B cell (primary cell): ENCODE data around the gene CAPZA2. TPM values are rescaled to one million over a fixed set of nuclear protein-coding genes. Genes with fewer than 3 reads are reported as not detected.

ENCODE experiments used
- ATAC-seq: fragments of 200-7000 bp; cut with Tn5 transposase; one replicate; pipeline ENCODE4 v1.10.0; 2021; ENCODE audit warnings: low read depth, mild to moderate bottlenecking, moderate number of reproducible peaks, moderate library complexity
- CTCF ChIA-PET: fragments of 350-600 bp; sonication (Branson Sonifier 250); formaldehyde crosslinking; loops from one replicate; lab custom pipeline; 2021; ENCODE audit warnings: antibody characterized with exemption, inconsistent platforms; lab: Charles Lee
- POLR2A ChIA-PET: fragments of 350-600 bp; sonication (Branson Sonifier 250); formaldehyde crosslinking; loops from one replicate; lab custom pipeline; 2021; ENCODE audit warnings: antibody characterized with exemption; lab: Charles Lee
- DNase-seq: peaks from one replicate; pipeline ENCODE4 v3.0.0; 2013
- H2AFZ ChIP-seq: 2 replicates; pipeline ENCODE4 v1.6.1; 2012; ENCODE audit warnings: mild to moderate bottlenecking, low read depth, low read length; ENCODE audit not compliant: insufficient read depth, poor library complexity, severe bottlenecking
- H3K27ac ChIP-seq, 2 donors: 1 replicate in 1 of 2; 2 replicates in 1 of 2; pipeline ENCODE4 v1.5.1; 2012 to 2013; ENCODE audit warnings: low read length in 2 of 2, mild to moderate bottlenecking in 2 of 2, moderate library complexity in 1 of 2
- H3K27me3 ChIP-seq, 4 experiments: fragments of 200-600 bp in 1 of 4; sonication (generic) in 1 of 4; replicated peaks in 1 of 4; 1 replicate in 2 of 4; 2 replicates in 2 of 4; pipeline versions ENCODE4 v1.6.1 to v1.7.0; 2013 to 2016; ENCODE audit warnings: low read length in 3 of 4, mild to moderate bottlenecking in 2 of 4, mixed read lengths in 1 of 4, moderate library complexity in 1 of 4; ENCODE audit not compliant: insufficient read depth in 4 of 4, control insufficient read depth in 3 of 4; ENCODE audit errors: control extremely low read depth in 1 of 4
- H3K36me3 ChIP-seq, 2 experiments: replicated peaks in 1 of 2; 1 replicate in 1 of 2; 2 replicates in 1 of 2; pipeline versions ENCODE4 v1.6.1 to v1.7.1; 2013; ENCODE audit warnings: low read length in 1 of 2; ENCODE audit not compliant: insufficient read depth in 2 of 2, control insufficient read depth in 1 of 2; ENCODE audit errors: control extremely low read depth in 1 of 2, extremely low read depth in 1 of 2
- H3K4me1 ChIP-seq, 2 donors: fragments of 200-600 bp in 1 of 2; sonication (generic) in 1 of 2; 1 replicate in 1 of 2; 2 replicates in 1 of 2; pipeline versions ENCODE4 v1.5.1 to v1.6.1; 2013 to 2017; ENCODE audit warnings: low read length in 2 of 2; ENCODE audit not compliant: control insufficient read depth in 2 of 2, insufficient read depth in 2 of 2
- H3K4me2 ChIP-seq: replicated peaks from 2 replicates; pipeline ENCODE3; 2012; ENCODE audit warnings: mild to moderate bottlenecking, low read depth, low read length; ENCODE audit not compliant: poor library complexity, severe bottlenecking
- H3K4me3 ChIP-seq, 5 experiments: fragments of 200-600 bp in 1 of 5; sonication (generic) in 1 of 5; 1 replicate in 3 of 5; 2 replicates in 2 of 5; pipeline versions ENCODE4 v1.5.1 to v1.7.0; 2011 to 2016; ENCODE audit warnings: low read length in 4 of 5, mild to moderate bottlenecking in 4 of 5, low read depth in 2 of 5, control low read depth in 1 of 5, moderate library complexity in 1 of 5; ENCODE audit not compliant: insufficient read depth in 1 of 5; ENCODE audit errors: control extremely low read depth in 1 of 5, extremely low read depth in 1 of 5
- H3K79me2 ChIP-seq: fragments of 200-600 bp; sonication (generic); one replicate; pipeline ENCODE4 v1.6.0; 2016; ENCODE audit warnings: low read length; ENCODE audit not compliant: control insufficient read depth, insufficient read depth
- H3K9ac ChIP-seq: fragments of 200-600 bp; sonication (generic); 2 replicates; pipeline ENCODE4 v1.6.1; 2017; ENCODE audit warnings: mild to moderate bottlenecking, low read length, moderate library complexity
- H3K9me3 ChIP-seq, 3 donors: one replicate each; pipeline versions ENCODE4 v1.6.1 to v1.7.1; 2013; ENCODE audit warnings: low read length in 2 of 3; ENCODE audit not compliant: control insufficient read depth in 2 of 3, insufficient read depth in 1 of 3; ENCODE audit errors: control extremely low read depth in 1 of 3
- H4K20me1 ChIP-seq: 2 replicates; pipeline ENCODE4 v1.6.0; 2012; ENCODE audit warnings: mild to moderate bottlenecking, low read length; ENCODE audit not compliant: insufficient read depth, control insufficient read depth, poor library complexity, severe bottlenecking
- H3K27ac Mint-ChIP-seq: one replicate; pipeline ENCODE4 v1.8.0; 2021; ENCODE audit warnings: mixed read lengths
- H3K27me3 Mint-ChIP-seq: one replicate; pipeline ENCODE4 v1.8.0; 2021; ENCODE audit warnings: mixed read lengths
- H3K4me1 Mint-ChIP-seq: one replicate; pipeline ENCODE4 v1.8.0; 2021; ENCODE audit warnings: mixed read lengths
- H3K4me3 Mint-ChIP-seq: one replicate; pipeline ENCODE4 v1.8.0; 2021; ENCODE audit warnings: mixed read lengths
- H3K9me3 Mint-ChIP-seq: one replicate; pipeline ENCODE4 v1.8.0; 2022; ENCODE audit warnings: mixed read lengths; ENCODE audit not compliant: insufficient read depth
- EZH2 ChIP-seq: IDR thresholded peaks from 2 replicates; pipeline ENCODE4 v1.6.1; 2012; ENCODE audit warnings: borderline replicate concordance, low read depth, mild to moderate bottlenecking, moderate library complexity, low read length; ENCODE audit not compliant: insufficient read depth, poor library complexity, severe bottlenecking
- WGBS: methylation state at CpG from one replicate; pipeline ENCODE4 v1.1.5; 2013; ENCODE audit warnings: missing lambda C conversion rate; ENCODE audit not compliant: insufficient coverage; 5-methylcytosine and 5-hydroxymethylcytosine counted together
- intact Hi-C: fragments of 100-400 bp; cut with micrococcal nuclease; formaldehyde crosslinking; loops from one replicate; pipeline ENCODE4 v1.10.0; 2022
- polyA plus RNA-seq: library from polyadenylated mRNA; depleted of rRNA; stranded (reverse); fragments of >200 nt; gene quantifications from 2 replicates; pipeline ENCODE4 v1.2.3, GENCODE V29; 2012
- total RNA-seq, 2 donors: library from RNA; stranded (reverse); fragments of 120-200 nt in 1 of 2; gene quantifications; 1 replicate in 1 of 2; 2 replicates in 1 of 2; pipeline versions ENCODE4 v1.2.3 to v1.2.4, GENCODE V29; 2013 to 2022
- TF ChIP-seq, protein P1 (sequence below): fragments of 200-600 bp; IDR thresholded peaks from one replicate; pipeline ENCODE4 v1.8.0; 2022; ENCODE audit warnings: antibody characterized with exemption, mild to moderate bottlenecking

Gene CAPZA2
- total and polyA plus RNA-seq, 2 donors (not counting 1 experiment from before 2014, with no cell fraction given), result 15.0 to 79.0 TPM

DNA sequence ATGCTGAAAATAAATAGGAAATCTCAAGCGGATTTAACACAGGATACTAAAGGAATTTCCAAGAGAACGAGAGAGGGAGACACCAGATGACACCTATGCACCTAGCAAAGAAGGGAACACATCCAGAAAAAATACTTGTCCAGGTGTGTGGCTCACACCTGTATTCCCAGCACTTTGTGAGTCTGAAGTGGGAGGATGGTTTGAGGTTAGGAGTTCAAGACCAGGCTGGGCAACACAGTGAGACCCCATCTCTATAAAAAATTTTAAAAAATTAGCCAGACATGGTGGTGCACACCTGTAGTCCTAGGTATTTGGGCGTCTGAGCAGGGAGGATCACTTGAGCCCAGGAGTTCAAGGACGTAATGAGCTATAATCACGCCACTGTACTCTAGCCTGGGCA lies 11.2 kb upstream of the CAPZA2 start:
- H3K36me3 ChIP-seq, result no peaks in the 10 kb centered on the region
- H3K27ac ChIP-seq, result no peak overlapping the region
- peaks cover 0 to 10% (median 2%) of the 10 kb centered on the region in 4 experiments for H3K27me3 ChIP-seq
- no peaks in the 10 kb centered on the region for H3K9me3 Mint-ChIP-seq
- no peak overlapping the region for H3K27ac Mint-ChIP-seq
- no peak overlapping the region for H2AFZ ChIP-seq
- H3K4me3 ChIP-seq, result no peak overlapping the region
- H3K4me1 ChIP-seq, result no peaks in the 10 kb centered on the region
- peaks cover 22% of the 10 kb centered on the region for H3K27me3 Mint-ChIP-seq
- no peak overlapping the region for H3K4me2 ChIP-seq
- TF ChIP-seq EZH2, result no peak
- TF ChIP-seq, protein P1, sequence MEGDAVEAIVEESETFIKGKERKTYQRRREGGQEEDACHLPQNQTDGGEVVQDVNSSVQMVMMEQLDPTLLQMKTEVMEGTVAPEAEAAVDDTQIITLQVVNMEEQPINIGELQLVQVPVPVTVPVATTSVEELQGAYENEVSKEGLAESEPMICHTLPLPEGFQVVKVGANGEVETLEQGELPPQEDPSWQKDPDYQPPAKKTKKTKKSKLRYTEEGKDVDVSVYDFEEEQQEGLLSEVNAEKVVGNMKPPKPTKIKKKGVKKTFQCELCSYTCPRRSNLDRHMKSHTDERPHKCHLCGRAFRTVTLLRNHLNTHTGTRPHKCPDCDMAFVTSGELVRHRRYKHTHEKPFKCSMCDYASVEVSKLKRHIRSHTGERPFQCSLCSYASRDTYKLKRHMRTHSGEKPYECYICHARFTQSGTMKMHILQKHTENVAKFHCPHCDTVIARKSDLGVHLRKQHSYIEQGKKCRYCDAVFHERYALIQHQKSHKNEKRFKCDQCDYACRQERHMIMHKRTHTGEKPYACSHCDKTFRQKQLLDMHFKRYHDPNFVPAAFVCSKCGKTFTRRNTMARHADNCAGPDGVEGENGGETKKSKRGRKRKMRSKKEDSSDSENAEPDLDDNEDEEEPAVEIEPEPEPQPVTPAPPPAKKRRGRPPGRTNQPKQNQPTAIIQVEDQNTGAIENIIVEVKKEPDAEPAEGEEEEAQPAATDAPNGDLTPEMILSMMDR, result no peak
- POLR2A ChIA-PET, result no interaction called here
- no peak for ATAC-seq
- no peaks in the 10 kb centered on the region for H3K79me2 ChIP-seq
- H3K4me1 Mint-ChIP-seq, result no peaks in the 10 kb centered on the region
- intact Hi-C loops, result no loop called here
- WGBS, result 90% methylated on average over 5 of the region's 5 CpGs
- no peak overlapping the region for H3K9ac ChIP-seq
- CTCF ChIA-PET, result no interaction called here
- DNase-seq, result no peak
- H3K4me3 Mint-ChIP-seq, result no peak overlapping the region
- H4K20me1 ChIP-seq, result no peaks in the 10 kb centered on the region
- H3K9me3 ChIP-seq, result no peaks in the 10 kb centered on the region

DNA sequence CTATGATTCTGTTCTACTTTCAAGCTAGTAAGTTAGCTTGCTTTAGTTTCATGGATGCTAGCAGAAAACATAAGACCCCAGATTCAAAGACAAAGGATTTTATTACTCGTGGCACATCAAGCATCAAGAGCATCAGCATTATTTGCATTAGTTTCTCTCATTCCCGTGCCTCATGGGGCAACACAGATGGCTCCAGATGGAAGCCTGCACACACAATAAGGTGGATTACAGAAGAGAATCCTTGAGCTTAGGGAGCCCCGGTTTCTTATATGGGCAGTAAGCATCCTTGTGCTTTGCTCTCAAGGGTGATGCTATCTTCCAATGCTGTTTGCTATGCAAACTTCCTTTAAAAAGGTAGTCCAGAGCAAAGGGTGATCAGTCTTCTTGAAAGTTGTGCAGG lies 10.7 kb upstream of the CAPZA2 start:
- ChIA-PET CTCF (no interaction called here), POLR2A (no interaction called here)
- H3K9ac ChIP-seq, result no peak overlapping the region
- no peaks in the 10 kb centered on the region for H3K4me1 ChIP-seq
- H3K36me3 ChIP-seq, result no peaks in the 10 kb centered on the region
- no peak overlapping the region for H3K4me3 ChIP-seq
- Mint-ChIP-seq H3K9me3 (no peaks in the 10 kb centered on the region), H3K4me1 (no peaks in the 10 kb centered on the region), H3K27me3 (peaks cover 23% of the 10 kb centered on the region), H3K4me3 (no peak overlapping the region), H3K27ac (no peak overlapping the region)
- intact Hi-C loops, result no loop called here
- H3K4me2 ChIP-seq, result no peak overlapping the region
- no peak for ATAC-seq
- 100% methylated on average over 2 of the region's 3 CpGs for WGBS
- DNase-seq, result no peak
- H3K9me3 ChIP-seq, result no peaks in the 10 kb centered on the region
- no peaks in the 10 kb centered on the region for H4K20me1 ChIP-seq
- H3K27me3 ChIP-seq, result peaks cover 0 to 10% (median 2%) of the 10 kb centered on the region in 4 experiments
- H3K79me2 ChIP-seq, result no peaks in the 10 kb centered on the region
- H3K27ac ChIP-seq, result no peak overlapping the region
- H2AFZ ChIP-seq, result no peak overlapping the region
- no peak for TF ChIP-seq EZH2
- TF ChIP-seq, protein P1, result no peak
